Measurements from ENCODE around the gene PELO.
A peak's percentile ranks its signal among the peaks of the same experiment; 100 is the strongest.
"Not testable (repeated sequence)": the region's sequence is repeated elsewhere in the genome, so short reads cannot be mapped to it uniquely, and the experiment has no call there.

PELO gene

GRCh38 chr5:52787600-52788504 lies at the start of gene PELO, which contains the start of gene ITGA1:
TSS of gene PELO (plus strand) at chr5:52787916. CDS start at chr5:52800395, 12,479 bp downstream.
TSS of gene ITGA1 (plus strand) at chr5:52787916. CDS start at chr5:52788354, 438 bp downstream.
- peak; percentile 34 for TF ChIP-seq CTCF (IDR thresholded peaks at IDR 0.05)
- Mint-ChIP-seq H3K36me3 (ENCODE audit: low read depth) (no peaks in the 10 kb centered on the region), H3K9me3 (peaks cover 4% of the 10 kb centered on the region), H3K27me3 (ENCODE audit: low read depth, poor library complexity) (peaks cover 19% of the 10 kb centered on the region), H3K4me3 (peak within 1 kb of the TSS; percentile 90), H3K27ac (no peak within 1 kb of the TSS), H3K4me1 (peaks cover 22% of the 10 kb centered on the region)
- DNase-seq: peak; percentile 86

- Mint-ChIP-seq H3K36me3 (ENCODE audit: low read depth) (no peaks in the 10 kb centered on the region), H3K27me3 (ENCODE audit: low read depth, poor library complexity) (no peaks in the 10 kb centered on the region), H3K9me3 (peaks cover 6% of the 10 kb centered on the region), H3K27ac (peak overlapping the region; percentile 2), H3K4me3 (no peak overlapping the region), H3K4me1 (no peaks in the 10 kb centered on the region)
- no peak for TF ChIP-seq CTCF (IDR thresholded peaks at IDR 0.05)
- no peak for DNase-seq
These were observed 49.6 kb upstream of the PELO start for GRCh38 chr5:52738095-52738506.

GRCh38 chr5:52740007-52740406 lies 47.7 kb upstream of the PELO start:
- Mint-ChIP-seq H3K27me3 (ENCODE audit: low read depth, poor library complexity) (no peaks in the 10 kb centered on the region), H3K36me3 (ENCODE audit: low read depth) (no peaks in the 10 kb centered on the region), H3K9me3 (peaks cover 6% of the 10 kb centered on the region), H3K27ac (no peak overlapping the region), H3K4me3 (no peak overlapping the region), H3K4me1 (no peaks in the 10 kb centered on the region)
- TF ChIP-seq CTCF (IDR thresholded peaks at IDR 0.05): no peak
- DNase-seq: no peak

GRCh38 chr5:52743012-52743411 lies 44.7 kb upstream of the PELO start:
- Mint-ChIP-seq H3K4me3 (no peak overlapping the region), H3K4me1 (no peaks in the 10 kb centered on the region), H3K27ac (no peak overlapping the region), H3K27me3 (ENCODE audit: low read depth, poor library complexity) (no peaks in the 10 kb centered on the region), H3K36me3 (ENCODE audit: low read depth) (no peaks in the 10 kb centered on the region), H3K9me3 (no peaks in the 10 kb centered on the region)
- no peak for TF ChIP-seq CTCF (IDR thresholded peaks at IDR 0.05)
- DNase-seq: no peak

GRCh38 chr5:52743529-52743928 lies 44.2 kb upstream of the PELO start:
- H3K36me3 Mint-ChIP-seq (ENCODE audit: low read depth): no peaks in the 10 kb centered on the region
- H3K4me1 Mint-ChIP-seq: no peaks in the 10 kb centered on the region
- TF ChIP-seq CTCF (IDR thresholded peaks at IDR 0.05): no peak
- DNase-seq: no peak
- no peaks in the 10 kb centered on the region for H3K27me3 Mint-ChIP-seq (ENCODE audit: low read depth, poor library complexity)
- H3K27ac Mint-ChIP-seq: no peak overlapping the region
- no peaks in the 10 kb centered on the region for H3K9me3 Mint-ChIP-seq
- no peak overlapping the region for H3K4me3 Mint-ChIP-seq

- no peak for TF ChIP-seq CTCF (IDR thresholded peaks at IDR 0.05)
- H3K4me1 Mint-ChIP-seq: no peaks in the 10 kb centered on the region
These were observed 43.7 kb upstream of the PELO start for GRCh38 chr5:52743970-52744369.

GRCh38 chr5:52744867-52745458 lies 42.8 kb upstream of the PELO start:
- H3K9me3 Mint-ChIP-seq; H3K4me3 Mint-ChIP-seq; H3K36me3 Mint-ChIP-seq (ENCODE audit: low read depth); H3K27ac Mint-ChIP-seq; H3K4me1 Mint-ChIP-seq; DNase-seq; H3K27me3 Mint-ChIP-seq (ENCODE audit: low read depth, poor library complexity): not testable (repeated sequence)

More at GRCh38 chr5:52743970-52744369, 43.7 kb upstream of the PELO start:
- Mint-ChIP-seq H3K27ac (no peak overlapping the region), H3K4me3 (no peak overlapping the region), H3K27me3 (ENCODE audit: low read depth, poor library complexity) (no peaks in the 10 kb centered on the region), H3K9me3 (no peaks in the 10 kb centered on the region), H3K36me3 (ENCODE audit: low read depth) (no peaks in the 10 kb centered on the region)
- no peak for DNase-seq

All from nephron progenitor cell (in vitro differentiated cells).